Esophagus mucosa (tissue), 1 donor: ENCODE results near the gene PKP3. TPM values are rescaled to one million over a fixed set of nuclear protein-coding genes. Genes with fewer than 3 reads are reported as not detected.

Experiments
- ATAC-seq: fragments of 200-7000 bp; cut with Tn5 transposase; one replicate; pipeline ENCODE4 v1.9.1; 2020
- total RNA-seq: library from RNA; stranded (reverse); gene quantifications from one replicate; pipeline ENCODE4 v1.2.4, GENCODE V29; 2023
- donor health status: DM: yes; HTN: yes; CAD: no.

The PKP3 gene
- total RNA-seq, 1 donor from 2014 or later, result 359 TPM

GRCh38 chr11:363948-364761 lies 29.9 kb upstream of the PKP3 start:
- peak; percentile 96 for ATAC-seq

DNA sequence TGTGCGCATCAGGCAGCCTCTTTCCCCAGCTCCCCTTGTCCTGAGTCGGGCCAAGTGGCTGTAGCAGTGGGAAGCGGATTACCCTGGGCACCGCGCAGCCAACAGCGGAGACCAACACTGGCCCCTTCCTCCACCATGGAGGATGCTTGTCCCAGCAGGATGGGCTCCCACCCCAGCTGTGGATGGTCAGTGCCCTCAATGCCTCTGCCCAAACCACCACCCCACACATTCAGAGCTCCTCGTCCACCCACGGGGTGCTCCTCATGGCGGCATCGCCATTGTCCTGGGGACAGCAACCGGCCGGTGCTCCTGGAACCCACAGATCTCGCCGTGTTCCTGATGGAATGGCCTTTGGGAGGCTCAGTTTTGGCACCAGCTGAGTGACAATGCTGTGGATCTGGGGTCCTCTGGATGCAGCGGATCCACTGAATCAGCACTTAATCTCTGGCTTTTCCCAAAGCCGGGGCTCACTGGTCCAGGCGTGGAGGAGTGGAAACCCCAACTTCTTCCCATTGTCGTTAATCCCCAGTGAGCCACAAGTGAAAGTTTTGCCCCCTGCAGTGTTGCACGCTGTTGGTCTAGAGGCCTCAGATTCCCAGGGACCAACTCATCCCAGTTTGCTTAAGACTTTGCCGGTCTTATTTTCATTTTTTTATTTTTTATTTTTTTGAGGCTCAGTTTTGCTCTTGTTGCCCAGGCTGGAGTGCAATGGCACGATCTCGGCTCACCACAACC lies 28.9 kb upstream of the PKP3 start:
- ATAC-seq, result no peak

- ATAC-seq, result no peak
Observed at GRCh38 chr11:365831-366230, 28.2 kb upstream of the PKP3 start.

DNA sequence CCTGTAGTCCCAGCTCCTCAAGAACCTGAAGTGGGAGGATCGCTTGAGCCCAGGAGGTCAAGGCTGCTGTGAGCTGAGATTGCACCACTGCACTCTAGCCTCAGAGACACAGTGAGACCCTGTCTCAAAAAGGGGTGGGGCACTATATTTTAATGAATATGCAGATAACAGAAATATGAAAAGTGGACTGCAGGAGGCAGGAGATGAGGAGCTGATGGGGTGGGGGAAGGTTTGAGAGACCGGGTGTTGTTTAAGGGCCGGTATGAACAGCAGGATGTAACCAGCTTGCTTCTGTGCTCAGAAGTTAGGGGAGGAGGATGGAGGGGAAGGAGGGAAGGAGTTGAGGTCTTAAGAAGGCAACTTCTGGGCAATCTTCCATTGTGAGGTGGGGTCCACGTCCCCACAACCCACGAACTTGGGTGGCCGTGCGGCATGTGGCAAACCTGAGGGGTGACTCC lies 26.0 kb upstream of the PKP3 start:
- ATAC-seq, result no peak

- no peak for ATAC-seq
Observed at GRCh38 chr11:368414-369335, 25.3 kb upstream of the PKP3 start.

DNA sequence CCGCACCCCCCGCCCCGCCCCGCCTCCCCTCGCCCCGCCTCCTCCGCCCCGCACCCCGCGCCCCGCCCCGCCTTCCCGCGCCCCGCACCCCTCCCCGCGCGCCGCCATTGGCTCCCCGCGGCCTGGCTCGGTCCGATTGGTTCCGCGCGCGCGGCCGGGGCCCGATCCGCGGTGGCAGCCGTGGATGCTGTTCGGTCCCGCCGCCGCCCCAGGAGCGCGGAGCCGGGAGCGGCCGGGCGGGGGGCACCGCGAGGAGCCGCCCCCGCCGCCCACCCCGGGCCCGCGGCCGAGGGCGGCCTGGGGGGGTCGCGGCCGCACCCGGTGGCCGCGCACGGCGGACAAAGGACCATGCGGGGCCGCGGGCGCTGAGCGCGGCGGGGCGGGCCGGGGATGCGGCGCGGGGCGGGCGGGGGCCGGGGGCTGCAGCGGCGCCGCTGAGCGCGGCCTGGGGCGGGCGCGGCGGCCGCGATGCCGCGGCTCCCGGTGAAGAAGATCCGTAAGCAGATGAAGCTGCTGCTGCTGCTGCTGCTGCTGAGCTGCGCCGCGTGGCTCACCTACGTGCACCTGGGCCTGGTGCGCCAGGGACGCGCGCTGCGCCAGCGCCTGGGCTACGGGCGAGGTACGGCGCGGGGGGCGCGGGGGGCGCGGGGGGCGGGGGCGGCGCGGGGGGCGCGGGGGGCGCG lies 24.5 kb upstream of the PKP3 start, which contains the start of gene B4GALNT4:
B4GALNT4 (plus strand) TSS at position 164 of the 683 bp plus-strand sequence; CDS start at position 469, 305 bp downstream.
- no peak for ATAC-seq

DNA sequence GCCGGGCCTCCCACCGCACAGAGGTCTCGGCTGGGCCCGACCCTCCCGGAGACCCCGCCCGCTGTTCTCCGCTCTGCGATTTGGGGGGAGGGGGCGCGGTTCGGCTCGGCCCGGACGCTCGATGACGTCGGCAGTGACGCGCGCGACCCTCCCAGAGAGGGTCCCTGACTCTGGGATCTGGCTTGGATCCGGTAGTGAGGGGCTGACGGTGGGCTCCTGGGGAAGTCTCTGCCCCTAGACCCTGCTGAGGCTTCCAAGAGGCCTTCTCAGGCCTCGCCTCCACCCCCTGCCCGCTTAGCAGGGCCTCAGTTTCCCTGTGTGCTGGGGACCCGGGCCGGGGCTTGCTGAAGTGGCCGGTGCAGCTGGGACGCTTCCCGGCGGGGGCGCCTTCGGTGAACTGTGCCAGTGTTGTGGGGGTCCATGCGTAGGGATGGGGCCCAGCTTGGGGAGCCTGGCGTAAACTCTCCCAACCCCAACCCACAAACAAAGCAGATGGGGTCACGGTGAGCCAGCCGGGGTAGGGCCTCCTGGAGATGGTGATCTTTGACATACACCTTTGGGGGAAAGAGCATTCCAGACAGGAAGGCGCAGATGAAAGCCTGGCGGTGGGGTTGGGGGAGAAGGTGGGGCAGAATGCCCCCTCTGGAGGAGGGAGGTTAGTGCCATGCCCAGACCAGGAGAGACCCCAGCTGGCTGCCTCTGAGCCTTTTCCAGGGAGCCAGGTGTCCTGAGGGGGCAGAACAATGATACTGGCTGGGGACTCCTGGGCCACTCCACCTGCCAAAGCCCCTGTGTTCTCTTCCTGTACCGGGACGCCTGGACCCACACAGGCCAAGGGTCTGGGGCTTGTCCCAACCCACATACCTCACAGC lies 23.7 kb upstream of the PKP3 start:
- peak; percentile 5 for ATAC-seq

GRCh38 chr11:371051-371450 lies 23.0 kb upstream of the PKP3 start:
- peak; percentile 12 for ATAC-seq

DNA sequence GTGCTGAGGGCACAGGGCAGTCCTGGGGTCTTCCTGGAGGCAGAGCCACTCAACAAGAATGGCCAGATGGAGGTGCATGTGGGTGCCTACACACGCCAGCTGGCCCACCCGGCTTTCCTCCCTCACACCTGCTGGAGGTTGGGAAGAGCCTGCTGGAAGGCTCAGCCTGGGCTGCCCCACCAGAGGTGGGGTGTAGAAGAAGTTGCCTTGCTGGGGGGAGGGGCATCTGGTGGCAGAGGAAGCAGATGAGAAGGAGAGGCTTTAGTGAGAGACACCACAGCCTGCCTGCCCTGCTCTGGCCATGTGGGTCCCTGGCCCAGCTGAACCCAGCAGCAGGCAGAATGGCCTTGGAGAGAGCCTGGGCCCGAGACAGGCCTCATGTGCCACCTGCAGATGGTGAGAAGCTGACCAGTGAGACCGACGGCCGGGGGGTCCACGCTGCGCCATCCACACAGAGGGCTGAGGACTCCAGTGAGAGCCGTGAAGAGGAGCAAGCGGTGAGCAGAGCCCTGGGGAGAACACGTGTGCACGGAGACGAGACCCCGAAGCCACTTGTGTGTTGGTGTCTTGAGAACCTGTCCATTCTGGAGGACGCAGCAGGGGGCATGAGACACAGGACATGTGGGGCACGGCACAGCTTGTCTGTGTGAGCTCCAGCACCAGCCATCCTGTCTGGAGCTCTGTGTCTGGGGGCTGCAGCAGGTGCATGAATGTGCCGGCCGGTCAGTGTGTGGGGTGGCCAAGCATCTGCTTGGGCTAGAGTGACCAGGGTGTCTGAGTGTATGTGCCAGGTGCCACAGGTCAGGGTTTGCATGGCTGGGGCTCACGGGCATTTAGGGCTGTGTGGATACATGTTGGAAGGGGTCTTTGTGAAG lies 22.1 kb upstream of the PKP3 start:
- ATAC-seq, result no peak

DNA sequence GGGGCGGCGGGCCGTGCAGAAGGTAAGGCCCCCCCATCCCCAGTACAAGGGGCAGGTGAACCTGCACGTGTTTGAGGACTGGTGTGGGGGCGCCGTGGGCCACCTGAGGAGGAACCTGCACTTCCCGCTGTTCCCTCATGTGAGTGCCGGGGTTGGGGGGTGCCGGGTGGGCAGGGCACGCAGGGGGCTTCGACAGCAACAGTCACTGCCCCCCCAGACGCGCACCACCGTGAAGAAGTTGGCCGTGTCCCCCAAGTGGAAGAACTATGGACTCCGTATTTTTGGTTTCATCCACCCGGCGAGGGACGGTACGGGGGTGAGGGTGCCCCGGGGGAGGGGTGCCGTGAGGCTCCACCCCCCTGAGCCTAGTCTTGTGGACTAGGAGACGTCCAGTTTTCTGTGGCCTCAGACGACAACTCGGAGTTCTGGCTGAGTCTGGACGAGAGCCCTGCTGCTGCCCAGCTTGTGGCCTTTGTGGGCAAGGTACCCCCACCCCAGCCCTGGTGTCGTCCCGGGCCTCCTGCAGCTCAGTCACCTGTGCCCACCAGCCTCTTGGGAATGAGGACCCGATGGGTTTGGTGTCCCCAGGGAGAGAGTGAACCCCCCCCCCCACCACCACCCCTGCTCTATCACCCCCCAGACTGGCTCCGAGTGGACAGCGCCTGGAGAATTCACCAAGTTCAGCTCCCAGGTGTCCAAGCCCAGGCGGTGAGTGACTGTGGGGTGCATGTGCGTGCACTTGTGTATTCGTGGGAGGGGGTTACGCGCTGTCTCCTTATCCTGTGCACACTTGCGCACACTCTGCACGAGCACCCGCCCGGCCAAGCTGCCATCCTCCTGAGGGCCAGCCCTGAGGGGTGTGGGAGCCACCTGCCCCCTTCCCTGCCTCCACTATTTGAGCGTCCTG lies 20.9 kb upstream of the PKP3 start:
- no peak for ATAC-seq

DNA sequence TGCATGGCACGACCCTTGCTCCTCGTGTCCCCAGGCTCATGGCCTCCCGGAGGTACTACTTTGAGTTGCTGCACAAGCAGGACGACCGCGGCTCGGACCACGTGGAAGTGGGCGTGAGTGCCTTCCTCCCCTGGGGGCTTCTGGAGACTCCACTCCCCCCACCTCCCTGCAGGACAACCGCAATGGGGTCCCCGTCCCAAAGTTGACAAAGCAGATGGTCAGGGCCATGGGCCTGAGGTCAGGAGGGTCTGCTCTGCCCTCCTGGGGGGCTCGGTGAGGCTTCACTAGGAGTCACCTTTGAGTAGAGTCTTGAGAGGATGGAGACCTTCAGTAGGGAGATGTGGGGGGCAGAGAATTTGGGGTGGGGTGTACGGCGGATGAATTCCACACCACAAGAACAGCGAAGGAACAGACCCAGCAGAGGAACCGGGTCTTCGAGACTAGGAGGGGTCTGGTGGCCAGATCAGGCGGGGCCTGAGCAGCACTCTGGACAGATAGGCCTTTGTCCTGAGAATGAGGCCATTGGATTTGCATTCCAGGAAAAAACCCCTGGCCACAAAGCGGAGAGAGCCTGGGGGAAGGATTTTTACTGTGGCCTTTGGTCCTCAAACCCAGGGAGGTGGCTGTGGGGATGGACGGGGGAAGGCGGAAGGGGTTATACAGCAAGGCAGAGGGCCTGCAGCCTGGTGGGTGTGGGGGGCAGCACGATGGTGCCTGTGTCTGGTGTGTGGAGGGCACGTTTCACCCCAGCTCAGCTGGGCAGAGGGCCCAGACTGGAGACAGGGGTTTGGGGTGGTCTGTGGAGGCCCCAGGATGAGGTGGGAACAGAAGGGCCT lies 20.1 kb upstream of the PKP3 start:
- ATAC-seq, result no peak

GRCh38 chr11:375065-376025 lies 18.7 kb upstream of the PKP3 start:
- ATAC-seq, result no peak

GRCh38 chr11:376531-377173 lies 17.4 kb upstream of the PKP3 start:
- no peak for ATAC-seq

DNA sequence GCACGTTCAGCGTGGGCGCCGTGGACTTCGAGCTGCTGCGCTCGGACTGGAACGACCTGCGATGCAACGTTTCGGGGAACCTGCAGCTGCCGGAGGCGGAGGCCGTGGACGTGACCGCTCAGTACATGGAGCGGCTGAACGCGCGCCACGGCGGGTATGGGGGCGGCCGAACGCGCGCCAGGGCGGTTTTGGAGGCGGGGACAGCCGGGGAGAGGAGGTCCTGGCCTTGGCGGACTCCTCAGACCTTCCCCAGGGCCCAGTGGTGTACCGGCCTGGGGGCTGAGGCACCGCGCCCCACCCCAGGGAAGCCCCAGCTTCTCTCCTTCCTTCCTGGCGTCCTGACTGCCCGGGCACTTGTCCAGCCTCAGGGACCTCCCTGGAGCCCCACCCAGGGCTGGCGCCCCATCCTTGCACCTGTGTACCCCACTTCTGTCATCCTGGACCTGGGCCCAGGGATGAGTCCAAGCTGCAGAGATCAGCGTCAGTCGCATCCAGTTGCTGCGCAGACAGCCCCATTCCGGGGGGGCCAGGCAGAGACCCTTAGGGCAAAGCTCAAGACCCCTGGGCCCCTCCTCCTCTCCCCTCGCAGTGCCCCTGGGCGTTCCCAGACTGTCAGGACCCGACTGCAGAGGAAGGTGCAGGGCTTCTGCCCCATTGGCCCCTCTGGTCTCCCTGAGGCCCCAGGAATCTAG lies 16.7 kb upstream of the PKP3 start:
- ATAC-seq, result no peak

GRCh38 chr11:377883-378500 lies 16.0 kb upstream of the PKP3 start:
- no peak for ATAC-seq
